Pons (tissue), 1 donor: Measurements from ENCODE around the gene CD52.
A peak's percentile ranks its signal among the peaks of the same experiment; 100 is the strongest.

Experiments
- DNase-seq: peaks from one replicate; pipeline ENCODE4 v3.0.0-alpha.2; 2016; ENCODE audit warnings: low spot score

Gene CD52

DNA sequence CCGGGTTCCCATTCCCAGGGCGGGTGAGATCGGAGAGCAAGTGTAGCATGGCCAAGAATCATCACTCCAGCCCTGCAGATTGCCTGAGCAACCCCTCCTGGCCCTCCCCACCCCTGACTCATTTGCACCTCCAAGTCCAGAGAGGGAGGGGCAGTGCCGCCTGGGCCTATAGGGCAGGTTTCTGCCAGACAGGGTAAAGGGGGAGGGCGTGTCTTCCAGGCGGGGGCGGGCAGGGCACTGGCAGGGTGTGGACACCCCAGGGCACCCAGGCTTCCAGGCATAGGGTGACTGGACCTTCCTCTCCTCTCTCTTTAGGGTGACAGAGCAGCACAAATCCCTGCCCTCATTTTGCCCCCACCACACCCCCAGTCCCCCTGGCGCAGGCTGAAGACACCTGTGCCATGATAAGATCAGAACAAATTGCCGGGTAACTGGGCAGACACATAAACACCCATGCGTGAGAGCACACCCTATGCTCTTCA, 39.4 kb downstream of the CD52 start:
- no peak for DNase-seq

DNA sequence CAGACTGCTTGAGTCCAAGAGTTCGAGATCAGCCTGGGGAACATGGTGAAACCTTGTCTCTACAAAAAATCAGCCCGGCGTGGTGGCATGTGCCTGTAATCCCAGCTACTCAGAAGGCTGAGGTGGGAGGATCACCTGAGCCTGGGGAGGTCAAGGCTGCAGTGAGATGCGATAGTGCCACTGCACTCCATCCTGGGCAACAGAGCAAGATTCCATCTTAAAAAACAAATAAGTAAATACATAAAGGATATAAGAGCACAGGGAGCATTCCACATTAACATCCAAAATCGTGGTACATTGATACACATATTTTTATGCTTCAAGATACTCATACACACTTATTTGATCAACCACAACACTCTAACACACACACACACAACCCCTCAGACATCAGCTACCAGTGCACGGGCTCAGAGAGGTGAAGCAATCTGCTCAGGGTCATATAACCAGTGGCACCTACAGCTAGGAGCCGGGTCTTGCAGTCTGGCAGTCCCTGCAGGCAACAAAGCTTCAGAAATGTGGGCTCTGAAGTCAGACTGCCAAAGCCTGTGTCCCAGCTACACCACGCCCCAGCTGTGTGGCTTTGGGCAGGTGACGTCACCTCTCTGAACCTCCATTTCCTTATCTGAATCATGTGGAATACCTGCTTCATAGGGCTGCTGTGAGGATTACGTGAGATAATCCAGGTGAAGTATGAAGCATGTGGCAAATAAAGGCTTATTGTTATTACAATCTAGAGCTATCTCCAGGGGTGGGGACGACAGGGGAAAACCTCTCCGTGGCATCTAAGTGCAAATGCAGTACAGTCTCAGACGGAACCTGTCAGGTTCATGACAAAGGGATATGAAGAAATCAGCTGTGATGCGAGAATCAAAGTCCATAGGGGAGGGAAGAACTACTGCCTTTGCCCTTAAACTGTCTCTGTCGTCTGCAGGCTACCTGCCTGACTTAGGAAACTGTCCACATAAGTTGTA, 40.9 kb downstream of the CD52 start:
- DNase-seq, result no peak

DNA sequence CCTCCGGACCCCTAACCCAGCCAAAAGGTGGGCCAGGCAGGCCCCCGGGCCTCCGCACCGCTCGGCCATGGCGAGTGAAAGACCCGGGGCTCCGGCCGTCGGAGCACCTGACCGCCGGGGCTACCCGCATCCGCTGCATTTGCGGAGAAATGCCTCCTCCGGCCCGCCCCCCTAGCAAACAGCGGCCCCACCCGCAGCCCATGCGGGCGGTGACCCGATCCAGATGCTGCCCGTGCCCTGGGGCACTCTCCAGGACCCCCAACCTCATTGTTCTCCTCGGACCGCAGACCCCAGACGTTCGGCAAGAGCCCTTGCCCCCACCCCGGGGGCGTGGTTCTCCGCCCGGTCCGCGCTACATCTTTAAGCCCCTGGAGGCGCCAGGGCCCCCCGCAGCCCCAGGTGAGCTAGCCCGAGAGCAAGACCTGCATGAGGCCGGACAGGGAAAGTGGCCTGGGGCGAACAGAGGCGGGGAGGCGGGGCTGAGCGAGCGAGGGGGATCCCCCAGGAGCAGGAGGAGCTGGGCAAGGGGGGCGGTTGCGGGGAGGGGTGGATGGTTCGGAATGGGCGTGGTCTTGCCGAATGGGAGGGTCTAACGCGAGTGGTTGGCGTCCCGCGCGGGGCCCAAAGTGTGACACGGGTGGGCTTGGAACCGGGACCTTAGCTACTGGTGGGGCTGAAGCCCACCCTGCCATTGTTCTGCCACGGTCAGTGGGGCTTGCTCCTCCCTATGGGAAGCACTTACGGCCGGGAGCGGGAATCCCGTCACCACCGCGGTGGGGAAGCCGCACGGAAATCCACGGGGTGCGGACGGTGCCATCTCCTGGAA, 42.4 kb downstream of the CD52 start:
- no peak for DNase-seq

DNA sequence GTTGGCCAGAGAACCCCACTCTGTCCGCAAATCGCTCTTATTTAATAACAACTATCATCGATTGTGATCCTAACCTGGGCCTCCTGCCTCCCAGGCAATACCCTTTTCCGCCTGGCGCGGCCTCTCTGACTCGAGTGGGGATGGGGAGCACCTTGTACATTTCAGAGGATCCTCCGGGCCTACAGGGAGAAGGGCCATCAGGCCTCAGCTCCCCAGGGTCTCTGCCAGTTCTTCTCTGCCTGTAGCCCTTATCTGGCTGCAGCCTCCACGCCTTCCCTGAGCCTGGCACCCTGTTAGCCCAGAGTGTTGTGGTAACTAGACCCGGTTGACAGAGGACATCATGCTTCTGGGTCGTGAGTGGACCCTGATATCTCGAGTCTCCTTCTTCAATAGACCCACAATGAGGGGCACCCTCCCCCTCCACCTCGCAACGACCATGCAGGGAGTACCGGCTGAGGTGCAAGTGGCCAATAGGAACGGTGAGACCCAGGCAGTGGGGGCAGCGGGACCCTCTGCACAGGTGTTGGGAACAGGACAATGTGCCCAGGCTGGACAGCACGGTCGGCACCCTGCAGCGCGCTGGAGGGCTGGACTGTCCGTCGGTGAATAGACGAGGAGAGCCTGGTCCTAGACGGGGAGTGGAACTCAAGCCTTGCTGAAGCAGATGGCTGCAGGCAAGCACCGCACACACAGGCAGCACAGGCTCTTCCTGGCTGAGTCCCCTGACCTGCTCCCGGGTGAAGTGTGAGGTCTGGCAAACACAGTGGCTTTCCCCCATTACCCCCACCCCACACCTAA, 43.2 kb downstream of the CD52 start:
- DNase-seq, result no peak

DNA sequence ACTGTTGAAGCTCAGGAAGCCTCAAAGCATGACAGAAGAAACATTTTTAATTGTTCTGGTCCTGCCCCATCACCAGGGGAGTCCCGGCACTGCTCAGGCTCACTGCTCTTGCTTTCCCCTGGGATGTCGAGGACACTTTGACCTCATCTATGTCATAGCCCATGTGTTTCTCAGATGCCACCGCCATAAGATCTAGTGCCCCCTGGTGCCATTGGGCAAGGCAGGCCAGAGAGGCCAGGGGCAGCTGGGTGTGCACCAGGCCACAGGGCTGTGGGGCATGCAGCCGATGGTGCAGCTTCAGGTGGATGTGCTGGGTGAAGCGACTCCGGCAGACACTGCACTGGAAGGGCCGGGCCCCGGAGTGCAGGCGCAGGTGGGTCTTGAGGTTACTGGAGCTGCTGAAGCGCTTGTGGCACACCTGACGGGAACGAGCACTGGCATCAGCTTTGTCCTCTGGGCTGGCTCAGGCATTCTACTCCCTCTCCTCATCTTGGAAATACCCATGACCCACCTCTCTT, 43.9 kb downstream of the CD52 start:
- DNase-seq, result no peak

DNA sequence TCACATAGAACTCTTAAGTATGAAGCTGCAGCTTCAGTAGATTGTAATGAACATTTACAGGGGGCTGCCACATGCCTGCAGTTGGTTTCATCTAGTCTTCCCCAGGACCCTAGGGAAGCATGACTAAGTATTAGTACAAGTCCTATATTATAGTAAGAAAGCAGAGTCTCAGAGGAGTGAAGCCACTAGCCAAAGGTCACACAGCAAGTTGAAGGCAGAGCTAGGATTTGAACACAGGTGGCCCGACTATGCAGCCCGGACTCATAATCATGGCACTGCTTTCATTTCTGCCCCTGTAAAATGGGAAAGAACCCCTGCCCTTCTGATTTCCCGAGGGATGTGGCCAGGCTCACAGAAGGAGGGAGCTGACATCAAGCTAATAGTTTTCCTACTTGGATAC, 44.6 kb downstream of the CD52 start:
- no peak for DNase-seq

DNA sequence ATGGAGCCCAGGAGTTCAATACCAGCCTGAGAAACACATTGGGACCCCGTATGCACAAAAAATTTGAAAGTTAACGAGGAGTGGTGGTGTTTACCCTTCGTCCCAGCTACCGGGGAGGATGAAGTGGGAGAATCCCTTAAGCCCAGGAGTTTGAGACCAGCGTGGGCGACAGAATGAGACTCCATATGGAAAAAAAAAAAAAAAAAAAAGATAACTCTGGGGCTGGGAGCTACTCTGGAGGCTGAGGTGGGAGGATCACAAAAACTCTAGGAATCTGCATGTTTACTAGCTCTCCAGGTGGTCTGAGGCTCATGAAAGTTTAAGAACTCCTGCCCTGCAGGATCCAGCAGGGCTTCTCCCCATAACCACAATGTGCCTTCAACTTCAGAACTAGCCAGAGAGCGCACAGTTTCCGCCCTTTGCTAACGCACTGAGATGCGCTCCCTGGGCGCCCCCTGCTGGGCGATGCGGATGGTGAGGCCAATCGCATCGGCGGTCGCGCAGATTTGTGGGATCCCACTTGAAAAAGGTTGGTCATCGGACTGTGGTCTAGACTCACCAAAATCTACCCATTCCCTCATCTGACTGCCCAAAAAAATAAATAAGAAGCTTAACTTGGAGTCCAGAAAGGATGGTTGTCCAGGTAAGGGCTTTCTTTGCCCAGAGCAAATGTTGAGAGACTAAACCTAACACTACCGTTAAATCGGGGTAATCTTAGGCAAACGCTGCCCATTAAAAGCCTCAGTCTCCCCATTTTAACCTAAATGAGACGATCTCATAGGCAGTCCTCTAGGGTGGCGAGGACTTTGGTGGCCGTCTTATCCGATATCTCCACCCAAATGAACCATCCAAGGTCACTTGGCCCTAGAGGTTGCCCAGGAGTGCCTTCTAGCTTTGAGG, 46.0 kb downstream of the CD52 start:
- peak; percentile 44 for DNase-seq

- no peak for DNase-seq
These were observed 47.2 kb downstream of the CD52 start for GRCh38 chr1:26364956-26365355.

- no peak for DNase-seq
These were observed 49.7 kb downstream of the CD52 start for GRCh38 chr1:26367441-26367840.

- DNase-seq, result no peak
These were observed 50.2 kb downstream of the CD52 start for GRCh38 chr1:26368006-26368405.

- no peak for DNase-seq
These were observed 50.7 kb downstream of the CD52 start for GRCh38 chr1:26368486-26368885.
